Measurements from ENCODE around the gene FLNB.

FLNB gene

GRCh38 chr3:58104712-58105111 is 96.5 kb downstream of the FLNB start:
- TF ChIP-seq, protein P1, sequence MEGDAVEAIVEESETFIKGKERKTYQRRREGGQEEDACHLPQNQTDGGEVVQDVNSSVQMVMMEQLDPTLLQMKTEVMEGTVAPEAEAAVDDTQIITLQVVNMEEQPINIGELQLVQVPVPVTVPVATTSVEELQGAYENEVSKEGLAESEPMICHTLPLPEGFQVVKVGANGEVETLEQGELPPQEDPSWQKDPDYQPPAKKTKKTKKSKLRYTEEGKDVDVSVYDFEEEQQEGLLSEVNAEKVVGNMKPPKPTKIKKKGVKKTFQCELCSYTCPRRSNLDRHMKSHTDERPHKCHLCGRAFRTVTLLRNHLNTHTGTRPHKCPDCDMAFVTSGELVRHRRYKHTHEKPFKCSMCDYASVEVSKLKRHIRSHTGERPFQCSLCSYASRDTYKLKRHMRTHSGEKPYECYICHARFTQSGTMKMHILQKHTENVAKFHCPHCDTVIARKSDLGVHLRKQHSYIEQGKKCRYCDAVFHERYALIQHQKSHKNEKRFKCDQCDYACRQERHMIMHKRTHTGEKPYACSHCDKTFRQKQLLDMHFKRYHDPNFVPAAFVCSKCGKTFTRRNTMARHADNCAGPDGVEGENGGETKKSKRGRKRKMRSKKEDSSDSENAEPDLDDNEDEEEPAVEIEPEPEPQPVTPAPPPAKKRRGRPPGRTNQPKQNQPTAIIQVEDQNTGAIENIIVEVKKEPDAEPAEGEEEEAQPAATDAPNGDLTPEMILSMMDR (IDR thresholded peaks at IDR 0.05): no peak

- TF ChIP-seq, protein P1 (IDR thresholded peaks at IDR 0.05): no peak
Measured at GRCh38 chr3:58105196-58105595, 97.0 kb downstream of the FLNB start.

DNA sequence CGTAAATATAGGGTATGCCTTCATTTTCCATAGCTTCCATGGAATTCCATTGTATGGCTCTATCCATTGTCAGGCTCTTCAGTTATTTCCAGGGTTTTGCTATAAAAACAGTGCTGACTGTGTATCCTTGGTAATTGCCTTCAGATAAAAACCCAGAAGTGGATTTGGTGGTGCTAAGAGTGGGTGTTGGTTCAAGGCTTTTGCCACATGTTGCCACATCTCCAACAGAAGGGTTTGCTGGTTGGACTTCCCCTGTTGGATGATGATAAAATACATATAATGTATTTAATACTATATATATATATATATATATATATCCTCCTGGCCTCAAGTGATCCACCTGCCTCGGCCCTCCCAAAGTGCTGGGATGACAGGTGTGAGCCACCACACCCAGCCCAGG is 97.8 kb downstream of the FLNB start:
- TF ChIP-seq, protein P1 (IDR thresholded peaks at IDR 0.05): no peak

DNA sequence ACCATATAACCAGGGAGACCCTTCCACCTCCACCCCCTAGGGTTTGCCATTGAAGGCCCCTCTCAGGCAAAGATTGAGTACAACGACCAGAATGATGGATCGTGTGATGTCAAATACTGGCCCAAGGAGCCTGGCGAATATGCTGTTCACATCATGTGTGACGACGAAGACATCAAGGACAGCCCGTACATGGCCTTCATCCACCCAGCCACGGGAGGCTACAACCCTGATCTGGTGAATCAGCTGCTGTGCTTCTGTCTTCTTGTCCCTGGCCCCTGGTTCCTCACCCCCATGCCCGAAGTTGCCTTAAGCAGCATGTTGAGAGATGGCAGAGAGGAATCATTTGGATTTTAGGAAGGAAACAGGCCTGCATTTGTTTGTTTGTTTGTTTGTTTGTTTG is 98.4 kb downstream of the FLNB start:
- TF ChIP-seq, protein P1 (IDR thresholded peaks at IDR 0.05): no peak

GRCh38 chr3:58107597-58107996 is 99.4 kb downstream of the FLNB start:
- TF ChIP-seq, protein P1 (IDR thresholded peaks at IDR 0.05): no peak

- TF ChIP-seq, protein P1 (IDR thresholded peaks at IDR 0.05): no peak
Measured at GRCh38 chr3:58109752-58110151, 101.5 kb downstream of the FLNB start.

DNA sequence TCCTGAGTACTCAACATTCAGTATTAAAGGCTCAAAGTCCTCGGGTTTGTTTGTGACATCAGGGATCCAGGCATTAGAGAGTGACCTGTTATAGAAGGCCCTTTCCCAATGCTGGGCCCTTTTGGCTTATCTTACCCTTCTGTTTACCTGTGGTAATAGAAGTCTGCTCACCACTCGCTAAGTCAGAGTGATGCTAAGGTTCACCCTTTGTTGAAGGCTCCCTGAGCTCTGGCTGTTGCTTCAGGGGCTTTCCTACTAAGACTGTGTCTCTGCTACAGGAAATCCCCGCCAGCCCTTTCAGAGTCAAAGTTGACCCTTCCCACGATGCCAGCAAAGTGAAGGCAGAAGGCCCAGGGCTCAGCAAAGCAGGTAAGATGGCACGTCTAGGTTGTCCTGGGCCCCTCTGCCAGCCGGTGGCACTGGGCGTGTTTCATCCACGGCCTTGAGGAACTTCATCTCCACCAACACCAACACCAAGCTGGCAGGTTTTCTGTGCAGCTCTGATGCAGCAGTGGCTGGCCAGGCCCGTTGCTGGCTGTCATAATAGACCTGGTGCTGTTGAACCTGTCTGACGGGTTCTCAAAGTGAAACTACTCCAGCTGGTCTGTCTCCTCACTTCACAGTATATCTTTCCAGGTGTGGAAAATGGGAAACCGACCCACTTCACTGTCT is 103.4 kb downstream of the FLNB start:
- TF ChIP-seq, protein P1 (IDR thresholded peaks at IDR 0.05): no peak

- TF ChIP-seq, protein P1 (IDR thresholded peaks at IDR 0.05): no peak
Measured at GRCh38 chr3:58112185-58112535, 103.9 kb downstream of the FLNB start.

Measured in LNCAP (cell line).